ENCODE results near the gene KDM3A.
"Not testable (repeated sequence)": the region's sequence is repeated elsewhere in the genome, so short reads cannot be mapped to it uniquely, and the experiment has no call there.

KDM3A gene

DNA sequence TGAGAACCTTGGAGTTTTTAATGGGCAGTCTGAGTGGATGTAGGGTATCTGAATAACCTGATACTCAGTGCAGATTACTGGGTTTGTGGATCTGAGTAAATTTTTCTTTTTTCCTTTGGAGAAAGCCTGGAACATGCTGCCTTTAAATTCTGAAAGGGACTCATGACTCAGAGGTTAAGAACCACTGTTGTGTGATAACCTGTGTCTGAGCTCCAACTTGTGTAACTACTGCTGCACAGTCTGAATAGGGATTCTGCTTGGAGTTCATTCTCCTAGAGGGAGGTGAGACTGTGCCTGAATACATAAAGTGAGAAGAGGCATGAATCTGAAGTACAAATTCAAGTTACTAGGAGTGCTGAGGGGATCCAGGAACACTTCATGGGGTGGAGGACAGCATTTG is 36.2 kb downstream of the KDM3A start:
- no peak for DNase-seq

- DNase-seq: no peak
Observed at GRCh38 chr2:86480105-86480504, 38.9 kb downstream of the KDM3A start.

GRCh38 chr2:86482034-86482433 is 40.9 kb downstream of the KDM3A start:
- DNase-seq: no peak

GRCh38 chr2:86484385-86484784 is 43.2 kb downstream of the KDM3A start:
- DNase-seq: no peak

DNA sequence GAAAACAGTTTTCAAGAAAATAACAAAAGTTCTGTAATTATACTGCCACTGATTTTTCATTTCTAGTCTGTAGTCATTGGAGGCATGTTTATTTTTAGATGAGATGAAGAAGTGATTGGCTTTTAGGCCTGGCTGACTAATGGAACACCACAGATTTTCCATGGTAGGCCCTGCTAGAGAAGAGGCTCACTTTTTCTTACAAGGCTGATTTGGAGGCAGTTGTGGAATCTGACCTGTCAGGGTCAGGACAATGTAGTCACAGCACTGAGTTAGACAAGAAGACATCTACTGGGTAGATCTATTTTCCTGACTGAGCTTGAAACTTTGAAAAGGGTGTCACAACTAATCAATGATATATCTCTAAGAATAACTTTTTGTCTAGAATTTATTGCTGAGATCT is 43.9 kb downstream of the KDM3A start:
- no peak for DNase-seq

GRCh38 chr2:86485802-86486201 is 44.6 kb downstream of the KDM3A start:
- DNase-seq: no peak

DNA sequence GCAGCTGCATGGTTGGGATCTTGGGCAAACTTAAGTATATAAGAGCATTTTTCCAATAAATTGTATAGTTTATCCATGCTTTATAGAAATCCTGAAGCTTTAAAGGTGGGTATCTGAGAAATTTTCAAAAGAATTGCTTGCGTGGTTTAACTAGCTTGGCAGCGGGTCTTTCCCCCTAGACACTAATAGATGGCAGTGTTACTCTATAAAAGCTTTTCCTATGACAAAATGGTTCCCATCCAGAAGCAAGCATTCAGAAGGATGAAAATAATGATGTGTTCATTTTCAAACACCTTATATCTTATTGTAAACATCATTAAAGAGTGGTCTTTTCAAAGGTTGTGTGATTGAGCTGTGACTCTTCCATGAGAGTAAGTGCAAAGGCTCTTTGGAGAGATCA is 45.9 kb downstream of the KDM3A start:
- no peak for DNase-seq

DNA sequence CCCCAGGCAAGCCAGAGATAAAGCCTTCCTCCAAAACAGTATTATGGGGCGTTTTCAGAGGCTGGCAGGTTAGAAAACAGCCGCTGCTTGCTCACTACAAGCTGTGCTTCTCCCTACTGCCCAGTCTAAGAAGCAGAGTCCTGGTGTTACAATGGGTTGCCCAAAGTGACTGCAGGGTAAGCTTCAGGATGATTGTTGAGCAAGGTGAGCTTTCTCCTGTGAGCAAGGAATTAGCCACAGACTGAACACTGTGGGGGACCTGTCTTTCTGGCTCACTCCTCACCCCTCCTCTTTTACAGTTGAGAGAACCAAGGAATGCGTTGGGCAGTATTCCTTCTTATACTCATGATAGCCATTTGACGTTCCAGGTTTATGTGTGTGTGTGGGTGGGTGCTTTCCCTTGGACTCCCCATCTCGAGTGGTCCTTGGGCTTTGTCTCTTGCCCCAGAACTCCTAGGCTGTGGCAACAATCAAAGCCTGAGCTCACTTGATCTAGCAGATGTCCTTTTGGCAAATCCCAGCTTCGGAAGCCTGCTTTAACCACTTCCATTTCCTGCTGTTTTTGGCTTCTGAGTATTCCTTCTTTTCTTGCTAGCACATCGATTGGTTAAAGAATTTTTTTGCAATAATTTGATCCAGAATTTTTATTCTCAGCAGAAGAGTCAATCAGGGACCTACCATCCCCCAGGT is 47.5 kb downstream of the KDM3A start:
- no peak for DNase-seq

DNA sequence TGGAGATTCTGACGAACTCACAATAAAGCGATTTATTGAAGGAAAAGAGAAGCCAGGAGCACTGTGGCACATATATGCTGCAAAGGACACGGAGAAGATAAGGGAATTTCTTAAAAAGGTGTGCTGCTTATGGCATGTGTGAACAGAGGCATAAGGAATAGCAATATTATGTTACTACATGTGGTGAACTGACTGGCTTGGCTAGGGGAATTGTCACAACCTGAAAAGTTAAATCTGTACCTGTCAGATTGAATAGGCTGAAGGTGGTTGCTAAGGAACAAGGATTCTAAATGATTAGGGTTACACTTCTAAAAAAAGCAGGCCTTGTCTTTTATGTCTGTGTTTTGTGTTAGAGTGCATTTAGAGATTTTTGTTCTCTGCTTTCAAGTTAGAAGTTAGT is 48.4 kb downstream of the KDM3A start:
- no peak for DNase-seq

GRCh38 chr2:86490245-86490644 is 49.1 kb downstream of the KDM3A start:
- no peak for DNase-seq

DNA sequence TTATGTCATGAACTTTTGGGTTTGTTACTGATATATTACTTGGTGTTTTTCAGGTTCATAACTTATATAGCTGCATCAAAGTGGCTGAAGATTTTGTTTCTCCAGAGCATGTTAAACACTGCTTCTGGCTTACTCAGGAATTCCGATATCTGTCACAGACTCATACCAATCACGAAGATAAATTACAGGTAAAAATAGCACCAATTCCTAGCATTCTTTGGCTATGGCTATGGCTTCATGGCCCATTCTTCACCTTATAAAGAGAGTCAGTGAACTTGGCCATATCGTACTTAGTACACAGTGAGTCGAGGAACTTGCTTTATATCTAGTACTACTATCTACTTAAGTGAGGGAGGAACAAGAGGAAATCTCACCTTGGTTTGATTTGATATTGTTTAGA is 49.9 kb downstream of the KDM3A start:
- DNase-seq: no peak

DNA sequence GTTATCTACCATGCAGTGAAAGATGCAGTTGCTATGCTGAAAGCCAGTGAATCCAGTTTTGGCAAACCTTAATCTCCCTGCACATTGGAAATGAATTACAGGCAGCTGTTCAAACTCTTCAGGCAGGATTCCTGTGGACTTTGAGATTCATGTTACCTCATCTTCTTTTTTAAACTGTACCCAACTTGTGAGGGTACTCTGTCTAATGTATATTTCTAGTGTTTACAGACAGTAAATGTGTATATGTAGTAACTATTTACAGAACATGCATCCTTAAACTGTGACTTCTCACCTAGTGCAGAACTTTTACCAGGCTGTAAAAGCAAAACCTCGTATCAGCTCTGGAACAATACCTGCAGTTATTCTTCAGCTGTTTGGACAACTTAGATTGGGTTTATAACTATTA is 50.9 kb downstream of the KDM3A start:
- DNase-seq: no peak

DNA sequence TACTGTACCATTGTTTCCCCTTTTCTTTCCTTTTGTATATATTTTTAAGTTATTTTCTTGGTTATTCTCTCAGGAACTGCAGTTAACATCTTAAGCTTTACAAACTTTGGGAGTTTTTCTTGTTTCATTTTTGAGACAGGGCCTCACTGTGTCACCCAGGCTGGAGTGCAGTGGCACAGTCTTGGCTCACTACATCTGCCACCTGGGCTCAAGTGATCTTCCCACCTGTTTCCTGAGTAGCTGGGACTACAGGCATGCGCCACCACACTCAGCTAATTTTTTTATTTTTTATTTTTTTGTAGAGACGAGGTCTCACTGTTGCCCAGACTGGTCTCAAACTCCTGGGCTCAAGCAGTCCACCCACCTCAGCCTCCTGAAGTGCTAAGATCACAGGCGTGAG is 55.2 kb downstream of the KDM3A start:
- not testable (repeated sequence) for DNase-seq

DNA sequence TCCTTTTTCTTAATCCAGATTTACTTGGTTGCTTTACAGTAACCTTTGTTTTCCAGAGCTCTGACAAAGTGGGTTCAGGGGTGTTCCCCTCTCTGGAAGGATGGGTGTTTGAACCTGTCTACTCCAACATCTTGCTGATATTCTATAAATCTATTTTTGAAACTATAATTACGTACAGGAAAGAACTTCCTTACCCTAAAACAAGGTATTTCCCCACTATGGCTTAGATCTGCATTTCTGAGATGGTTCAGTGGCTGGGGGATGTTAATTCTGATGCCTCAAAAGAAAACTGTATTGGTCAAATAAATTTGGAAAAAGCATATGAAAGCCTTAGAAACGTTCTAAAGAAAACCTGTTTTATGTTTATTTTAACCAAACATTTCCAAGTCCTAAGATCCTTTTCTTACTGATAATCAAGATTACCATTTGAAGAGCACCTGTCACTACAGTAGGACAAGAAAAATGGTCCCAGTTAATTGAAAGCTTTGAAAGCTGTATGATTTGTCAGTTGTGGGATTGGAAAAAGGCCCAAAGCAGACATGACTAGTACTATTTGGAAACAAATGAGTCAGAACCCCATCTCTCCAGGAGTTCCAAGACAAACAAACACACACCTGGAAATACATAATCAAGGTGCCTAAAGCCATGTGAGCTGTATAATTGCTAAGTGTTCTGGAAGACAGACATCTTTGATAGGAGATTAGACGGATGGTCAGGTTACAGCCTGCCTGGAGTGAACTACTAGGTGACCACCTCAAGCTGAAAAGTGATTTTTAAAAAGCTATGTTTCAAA is 57.5 kb downstream of the KDM3A start:
- DNase-seq: no peak

DNA sequence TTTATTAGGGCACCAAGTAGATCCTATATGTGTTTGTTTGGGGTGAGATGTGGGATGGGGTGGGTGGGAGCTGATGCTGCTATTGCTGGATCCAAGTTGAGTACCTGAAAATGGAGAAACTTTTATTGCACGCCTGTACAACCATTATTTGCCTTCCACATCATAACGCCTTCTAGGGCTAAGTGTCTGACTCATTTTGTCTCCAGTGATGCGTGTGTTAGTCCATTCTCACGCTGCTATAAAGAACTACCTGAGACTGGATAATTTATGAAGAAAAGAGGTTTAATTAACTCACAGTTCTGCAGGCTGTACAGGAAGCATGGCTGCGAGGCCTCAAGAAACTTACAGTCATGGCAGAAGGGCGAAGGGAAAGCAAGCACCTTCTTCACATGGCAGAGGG is 58.2 kb downstream of the KDM3A start:
- DNase-seq: no peak

- DNase-seq: no peak
Observed at GRCh38 chr2:86500325-86501083, 59.3 kb downstream of the KDM3A start.

- no peak for DNase-seq
Observed at GRCh38 chr2:86507600-86507999, 66.4 kb downstream of the KDM3A start.

DNA sequence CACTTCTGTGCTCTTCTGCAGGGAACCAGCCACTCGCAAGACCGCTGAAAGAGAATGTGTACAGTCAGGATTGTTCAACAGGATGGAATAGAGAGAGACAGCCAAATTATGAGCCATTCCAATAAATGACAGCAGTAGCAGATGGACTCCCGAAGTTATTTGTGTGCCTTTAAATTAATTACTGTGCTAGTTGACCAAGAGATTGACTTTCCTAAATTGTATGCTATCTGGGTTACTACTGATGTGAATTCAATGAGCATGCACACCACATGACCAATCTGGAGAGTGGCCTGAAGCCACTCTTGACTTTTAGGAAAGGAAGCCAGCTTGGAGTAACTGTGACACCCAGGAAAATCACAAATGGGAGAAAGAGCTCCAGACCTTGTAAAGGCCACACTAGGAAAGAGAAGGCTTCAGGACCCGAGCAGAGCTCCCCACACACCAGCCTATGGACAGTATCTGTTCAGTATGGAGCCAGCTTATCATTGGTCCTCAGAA is 69.3 kb downstream of the KDM3A start:
- DNase-seq: no peak

- DNase-seq: no peak
Observed at GRCh38 chr2:86512034-86512433, 70.9 kb downstream of the KDM3A start.

GRCh38 chr2:86512892-86513291 is 71.7 kb downstream of the KDM3A start:
- no peak for DNase-seq

DNA sequence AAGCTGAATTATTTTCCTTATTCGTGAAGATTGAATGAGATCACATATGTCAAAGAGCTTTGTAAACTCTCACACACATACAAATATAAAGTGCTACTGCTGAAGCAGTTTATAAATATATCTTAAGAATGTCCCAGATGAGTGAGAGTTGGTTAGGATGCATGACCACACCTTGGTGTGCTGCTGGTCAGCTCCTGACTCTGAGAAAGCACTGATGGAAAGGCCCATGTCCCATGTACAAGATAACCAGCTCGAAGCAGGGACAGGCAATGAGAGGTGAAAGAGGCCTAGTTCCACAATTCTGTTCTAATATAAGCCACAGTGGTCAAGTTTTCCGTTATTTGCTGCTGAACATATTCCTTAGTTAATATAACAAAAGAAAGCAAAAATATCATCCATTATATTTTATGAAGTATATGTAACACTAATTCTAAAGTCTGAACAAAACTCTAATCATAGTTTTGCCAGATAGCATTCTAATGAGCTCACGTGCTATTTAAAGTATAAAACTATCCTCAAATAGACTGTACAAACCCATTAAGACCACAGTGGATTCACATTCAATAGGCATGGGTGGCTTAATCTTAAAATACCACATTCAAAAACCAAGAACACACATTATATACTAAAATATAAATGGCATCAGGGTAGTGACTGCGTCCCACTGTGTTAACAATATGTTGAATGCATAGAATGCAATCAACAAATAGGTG is 72.9 kb downstream of the KDM3A start:
- no peak for DNase-seq

DNA sequence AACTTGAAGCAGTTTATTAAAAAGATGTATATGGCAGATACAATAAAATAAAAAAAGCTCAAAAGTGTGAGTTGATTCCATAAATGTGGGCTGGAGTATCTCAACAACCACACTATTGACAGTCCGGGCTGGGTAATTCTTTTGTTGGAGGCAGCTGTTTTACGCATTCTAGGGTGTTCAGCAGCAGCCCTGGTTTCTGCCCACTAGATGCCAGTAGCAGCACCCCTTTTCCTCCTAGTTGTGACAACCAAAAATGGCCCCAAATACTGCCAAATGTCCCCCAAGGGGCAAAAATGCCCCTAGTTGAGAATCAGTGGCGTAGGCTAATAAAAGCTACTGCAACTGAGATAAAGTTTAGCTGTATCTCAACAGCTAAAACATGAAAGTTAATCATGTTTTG is 77.3 kb downstream of the KDM3A start:
- no peak for DNase-seq

DNA sequence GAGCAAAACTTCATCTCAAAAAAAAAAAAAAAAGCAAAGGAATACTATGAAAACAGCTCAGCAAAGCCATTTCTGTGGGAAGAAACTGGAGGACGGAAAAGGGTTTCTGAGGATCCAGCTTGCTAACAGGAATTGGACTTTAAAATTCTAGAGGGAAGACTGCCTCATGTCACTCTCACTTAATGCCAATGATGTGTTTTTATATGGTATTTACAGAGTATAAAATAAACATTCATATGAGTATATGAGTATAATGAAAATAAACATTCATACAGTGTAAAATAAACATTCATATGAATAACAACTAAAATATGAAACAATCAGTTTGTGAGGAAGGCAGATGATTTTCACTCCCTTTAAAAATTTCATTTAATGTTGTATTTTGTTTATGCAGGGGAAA is 78.2 kb downstream of the KDM3A start:
- no peak for DNase-seq

Measured in NCI-H2227 treated with DMSO at 0.1 percent for 48 hours (cell line).